ENCODE results near the gene PARVA.

DNA sequence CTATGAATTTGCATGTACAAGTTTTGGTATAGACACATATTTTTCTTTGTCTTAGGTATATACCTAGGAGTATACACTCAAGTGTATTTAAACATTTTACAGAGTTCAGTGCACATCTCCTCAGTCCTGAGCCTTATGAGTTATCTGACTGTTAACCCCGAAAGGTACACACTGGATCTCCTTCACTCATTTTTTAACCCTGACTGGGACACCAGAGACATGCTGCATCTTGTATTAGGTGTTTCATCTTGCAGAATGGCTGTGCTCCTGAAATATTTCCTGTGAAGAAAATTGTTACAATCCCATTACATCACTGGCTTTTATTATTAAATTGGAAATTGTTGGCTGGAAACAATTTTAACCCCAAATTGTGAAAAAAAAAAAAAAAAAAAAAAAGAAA, 15.3 kb downstream of the PARVA start:
- TF ChIP-seq, protein P1, sequence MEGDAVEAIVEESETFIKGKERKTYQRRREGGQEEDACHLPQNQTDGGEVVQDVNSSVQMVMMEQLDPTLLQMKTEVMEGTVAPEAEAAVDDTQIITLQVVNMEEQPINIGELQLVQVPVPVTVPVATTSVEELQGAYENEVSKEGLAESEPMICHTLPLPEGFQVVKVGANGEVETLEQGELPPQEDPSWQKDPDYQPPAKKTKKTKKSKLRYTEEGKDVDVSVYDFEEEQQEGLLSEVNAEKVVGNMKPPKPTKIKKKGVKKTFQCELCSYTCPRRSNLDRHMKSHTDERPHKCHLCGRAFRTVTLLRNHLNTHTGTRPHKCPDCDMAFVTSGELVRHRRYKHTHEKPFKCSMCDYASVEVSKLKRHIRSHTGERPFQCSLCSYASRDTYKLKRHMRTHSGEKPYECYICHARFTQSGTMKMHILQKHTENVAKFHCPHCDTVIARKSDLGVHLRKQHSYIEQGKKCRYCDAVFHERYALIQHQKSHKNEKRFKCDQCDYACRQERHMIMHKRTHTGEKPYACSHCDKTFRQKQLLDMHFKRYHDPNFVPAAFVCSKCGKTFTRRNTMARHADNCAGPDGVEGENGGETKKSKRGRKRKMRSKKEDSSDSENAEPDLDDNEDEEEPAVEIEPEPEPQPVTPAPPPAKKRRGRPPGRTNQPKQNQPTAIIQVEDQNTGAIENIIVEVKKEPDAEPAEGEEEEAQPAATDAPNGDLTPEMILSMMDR (IDR thresholded peaks at IDR 0.05), result no peak
- TF ChIP-seq POLR2A (IDR thresholded peaks at IDR 0.05), result no peak

Data from body of pancreas (tissue), 4 donors.